CD4-positive, alpha-beta memory T cell (primary cell): ENCODE data around the gene ALDH5A1. TPM values are rescaled to one million over a fixed set of nuclear protein-coding genes. Genes with fewer than 3 reads are reported as not detected.
A peak's percentile ranks its signal among the peaks of the same experiment; 100 is the strongest.

Experiments
- CTCF ChIA-PET: fragments of 350-600 bp; sonication (Branson Sonifier 250); formaldehyde crosslinking; loops from one replicate; lab custom pipeline; 2021; ENCODE audit warnings: inconsistent platforms; ENCODE audit not compliant: partially characterized antibody; lab: Charles Lee
- POLR2A ChIA-PET: fragments of 350-600 bp; sonication (Branson Sonifier 250); formaldehyde crosslinking; loops from one replicate; lab custom pipeline; 2021; ENCODE audit not compliant: partially characterized antibody; lab: Charles Lee
- DNase-seq, 5 donors: peaks; one replicate each; pipeline versions ENCODE4 v3.0.0 to v3.0.0-alpha.2; 2020 to 2022; ENCODE audit warnings: mixed read lengths in 1 of 5
- H3K27ac ChIP-seq: one replicate; pipeline ENCODE4 v1.7.0; 2013; ENCODE audit warnings: low read depth, low read length
- H3K27me3 ChIP-seq: 2 replicates; pipeline ENCODE4 v1.7.0; 2013; ENCODE audit warnings: mild to moderate bottlenecking, low read length, moderate library complexity; ENCODE audit not compliant: insufficient read depth
- H3K36me3 ChIP-seq: 2 replicates; pipeline ENCODE4 v1.7.0; 2013; ENCODE audit warnings: mild to moderate bottlenecking, low read length, moderate library complexity; ENCODE audit not compliant: insufficient read depth
- H3K4me1 ChIP-seq: 2 replicates; pipeline ENCODE4 v1.7.0; 2013; ENCODE audit warnings: mild to moderate bottlenecking, low read length, moderate library complexity; ENCODE audit not compliant: insufficient read depth
- H3K4me3 ChIP-seq, 2 donors: one replicate each; pipeline ENCODE4 v1.7.0; 2013; ENCODE audit warnings: low read length in 2 of 2, mild to moderate bottlenecking in 1 of 2
- H3K9me3 ChIP-seq, 2 donors: one replicate each; pipeline ENCODE4 v1.7.0; 2013; ENCODE audit warnings: low read length in 2 of 2, control low read depth in 1 of 2; ENCODE audit not compliant: control insufficient read depth in 1 of 2
- H3K27ac Mint-ChIP-seq, 7 donors: one replicate each; pipeline ENCODE4 v1.8.0; 2020 to 2021; ENCODE audit warnings: mixed read lengths in 7 of 7, mild to moderate bottlenecking in 6 of 7, inconsistent platforms in 3 of 7, moderate library complexity in 3 of 7
- H3K27me3 Mint-ChIP-seq, 2 donors: one replicate each; pipeline ENCODE4 v1.8.0; 2020 to 2021; ENCODE audit warnings: mixed read lengths in 2 of 2
- H3K36me3 Mint-ChIP-seq, 2 donors: one replicate each; pipeline ENCODE4 v1.8.0; 2020 to 2021; ENCODE audit warnings: mixed read lengths in 2 of 2, inconsistent platforms in 1 of 2, mild to moderate bottlenecking in 1 of 2
- H3K4me1 Mint-ChIP-seq, 4 donors: one replicate each; pipeline ENCODE4 v1.8.0; 2020 to 2021; ENCODE audit warnings: mixed read lengths in 4 of 4, mild to moderate bottlenecking in 1 of 4
- H3K4me3 Mint-ChIP-seq, 8 donors: one replicate each; pipeline ENCODE4 v1.8.0; 2020 to 2021; ENCODE audit warnings: mixed read lengths in 8 of 8, mild to moderate bottlenecking in 7 of 8, moderate library complexity in 6 of 8, inconsistent platforms in 3 of 8
- H3K9me3 Mint-ChIP-seq, 8 donors: one replicate each; pipeline ENCODE4 v1.8.0; 2020 to 2021; ENCODE audit warnings: mixed read lengths in 8 of 8, mild to moderate bottlenecking in 5 of 8, inconsistent platforms in 3 of 8, moderate library complexity in 1 of 8
- intact Hi-C: fragments of 100-400 bp; cut with micrococcal nuclease; formaldehyde crosslinking; loops from one replicate; pipeline ENCODE4 v1.15.1; 2023
- polyA plus RNA-seq, 2 donors: library from polyadenylated mRNA; unstranded; fragments of 300-500 nt; fragmentation: Illumina TruSeq; gene quantifications; one replicate each; pipeline ENCODE4 v1.2.3, GENCODE V29; 2021
- total RNA-seq, 2 experiments: library from RNA; stranded (reverse); gene quantifications; one replicate each; pipeline ENCODE4 v1.2.3, GENCODE V29; 2021

The ALDH5A1 gene
- total and polyA plus RNA-seq, 4 experiments from 2014 or later, result 8.5 to 13.9 (median 11.6) TPM

- no peak overlapping the region for H3K4me3 ChIP-seq
- intact Hi-C loops, result no loop called here
- no peak overlapping the region for H3K4me3 Mint-ChIP-seq
- H3K27ac ChIP-seq, result no peak overlapping the region
- H3K9me3 Mint-ChIP-seq, result no peaks in the 10 kb centered on the region
- no peaks in the 10 kb centered on the region for H3K9me3 ChIP-seq
- H3K4me1 Mint-ChIP-seq, result peaks cover 4 to 6% (median 5%) of the 10 kb centered on the region in 4 donors
- H3K36me3 ChIP-seq, result no peaks in the 10 kb centered on the region
- H3K4me1 ChIP-seq, result peaks cover 3% of the 10 kb centered on the region
- H3K36me3 Mint-ChIP-seq, result peaks cover 0 to 3% of the 10 kb centered on the region in 2 donors
- H3K27me3 ChIP-seq, result no peaks in the 10 kb centered on the region
- ChIA-PET POLR2A (no interaction called here), CTCF (interaction anchor here (0.9 to 1.8 kb wide), 2 partner anchors 34 to 148 kb away, joined by 3 to 7 read pairs; no protein-coding TSS in a partner anchor)
- H3K27me3 Mint-ChIP-seq, result peaks cover 3 to 12% of the 10 kb centered on the region in 2 donors
- H3K27ac Mint-ChIP-seq, result no peak overlapping the region
- no peak for DNase-seq
Observed at GRCh38 chr6:24546439-24546838, 51.7 kb downstream of the ALDH5A1 start.

DNA sequence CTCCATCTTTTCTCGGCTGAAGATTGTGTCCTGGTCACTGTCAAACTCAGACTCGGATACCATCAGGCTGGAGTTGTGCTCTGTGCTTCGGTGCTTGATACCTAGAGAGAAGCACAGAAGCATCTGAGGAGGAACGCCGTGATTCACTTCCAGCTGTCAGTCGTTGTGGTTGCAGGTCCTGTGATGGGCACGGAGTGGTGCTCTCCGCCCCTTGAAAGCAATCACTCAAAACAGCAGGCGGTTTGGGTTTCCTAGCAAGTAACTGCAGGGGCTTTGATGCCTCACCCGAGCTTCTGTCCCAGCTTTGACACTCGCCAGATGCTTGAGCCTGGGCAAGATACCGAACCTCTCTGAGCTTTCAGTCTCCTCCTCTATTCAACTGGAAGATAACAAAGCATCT lies 52.5 kb downstream of the ALDH5A1 start:
- H3K27me3 Mint-ChIP-seq, result peaks cover 3 to 12% of the 10 kb centered on the region in 2 donors
- peaks cover 0 to 3% of the 10 kb centered on the region in 2 donors for H3K36me3 Mint-ChIP-seq
- Histone ChIP-seq H3K4me1 (peaks cover 3% of the 10 kb centered on the region), H3K4me3 (no peak overlapping the region), H3K36me3 (no peaks in the 10 kb centered on the region), H3K27ac (no peak overlapping the region), H3K9me3 (no peaks in the 10 kb centered on the region), H3K27me3 (no peaks in the 10 kb centered on the region)
- no peak overlapping the region for H3K4me3 Mint-ChIP-seq
- H3K27ac Mint-ChIP-seq, result no peak overlapping the region
- DNase-seq, result peak in 4 of 5 donors; percentile 20 to 34 (median 26)
- CTCF ChIA-PET, result interaction anchor here (0.9 to 1.8 kb wide), 2 partner anchors 34 to 148 kb away, joined by 3 to 7 read pairs; no protein-coding TSS in a partner anchor
- intact Hi-C loops, result no loop called here
- POLR2A ChIA-PET, result no interaction called here
- no peaks in the 10 kb centered on the region for H3K9me3 Mint-ChIP-seq
- peaks cover 4 to 6% (median 5%) of the 10 kb centered on the region in 4 donors for H3K4me1 Mint-ChIP-seq

GRCh38 chr6:24549158-24549557 lies 54.4 kb downstream of the ALDH5A1 start:
- no peaks in the 10 kb centered on the region for H3K36me3 ChIP-seq
- peaks cover 3% of the 10 kb centered on the region for H3K4me1 ChIP-seq
- intact Hi-C loops, result no loop called here
- no peak overlapping the region for H3K4me3 Mint-ChIP-seq
- no peaks in the 10 kb centered on the region for H3K9me3 ChIP-seq
- CTCF ChIA-PET, result interaction anchor here (0.7 kb wide), 1 partner anchor 14 kb away, joined by 3 read pairs; no protein-coding TSS in a partner anchor
- POLR2A ChIA-PET, result no interaction called here
- H3K27ac Mint-ChIP-seq, result no peak overlapping the region
- peaks cover 3 to 12% of the 10 kb centered on the region in 2 donors for H3K27me3 Mint-ChIP-seq
- no peaks in the 10 kb centered on the region for H3K9me3 Mint-ChIP-seq
- H3K36me3 Mint-ChIP-seq, result peaks cover 0 to 3% of the 10 kb centered on the region in 2 donors
- DNase-seq, result no peak
- peaks cover 4 to 6% (median 5%) of the 10 kb centered on the region in 4 donors for H3K4me1 Mint-ChIP-seq
- H3K27ac ChIP-seq, result no peak overlapping the region
- no peaks in the 10 kb centered on the region for H3K27me3 ChIP-seq
- no peak overlapping the region for H3K4me3 ChIP-seq

GRCh38 chr6:24549674-24550353 lies 55.0 kb downstream of the ALDH5A1 start:
- Histone ChIP-seq H3K27ac (no peak overlapping the region), H3K27me3 (no peaks in the 10 kb centered on the region), H3K4me1 (peaks cover 3% of the 10 kb centered on the region), H3K9me3 (no peaks in the 10 kb centered on the region), H3K36me3 (no peaks in the 10 kb centered on the region), H3K4me3 (no peak overlapping the region)
- H3K4me3 Mint-ChIP-seq, result no peak overlapping the region
- ChIA-PET CTCF (interaction anchor here (0.6 to 3.1 kb wide), 2 partner anchors 31 to 34 kb away, joined by 3 to 9 read pairs; no protein-coding TSS in a partner anchor), POLR2A (no interaction called here)
- H3K36me3 Mint-ChIP-seq, result no peaks in the 10 kb centered on the region
- H3K27me3 Mint-ChIP-seq, result peaks cover 0 to 12% of the 10 kb centered on the region in 2 donors
- intact Hi-C loops, result no loop called here
- H3K4me1 Mint-ChIP-seq, result peaks cover 4 to 6% (median 5%) of the 10 kb centered on the region in 4 donors
- no peak for DNase-seq
- no peaks in the 10 kb centered on the region for H3K9me3 Mint-ChIP-seq
- no peak overlapping the region for H3K27ac Mint-ChIP-seq

- no peaks in the 10 kb centered on the region for H3K27me3 ChIP-seq
- Mint-ChIP-seq H3K9me3 (no peaks in the 10 kb centered on the region), H3K27me3 (peaks cover 0 to 12% of the 10 kb centered on the region in 2 donors), H3K36me3 (no peaks in the 10 kb centered on the region), H3K4me1 (peaks cover 4 to 6% (median 5%) of the 10 kb centered on the region in 4 donors), H3K4me3 (no peak overlapping the region), H3K27ac (no peak overlapping the region)
- H3K4me3 ChIP-seq, result no peak overlapping the region
- no peak overlapping the region for H3K27ac ChIP-seq
- intact Hi-C loops, result no loop called here
- ChIA-PET POLR2A (interaction anchor here (0.9 kb wide), 1 partner anchor 56 kb away, joined by 3 read pairs; the partner anchor contains the start of gene ALDH5A1), CTCF (interaction anchor here (3.1 kb wide), 1 partner anchor 30 kb away, joined by 9 read pairs; no protein-coding TSS in a partner anchor)
- H3K9me3 ChIP-seq, result no peaks in the 10 kb centered on the region
- DNase-seq, result no peak
- peaks cover 3% of the 10 kb centered on the region for H3K4me1 ChIP-seq
- no peaks in the 10 kb centered on the region for H3K36me3 ChIP-seq
Observed at GRCh38 chr6:24551139-24551538, 56.4 kb downstream of the ALDH5A1 start.

GRCh38 chr6:24554474-24554873 lies 59.7 kb downstream of the ALDH5A1 start:
- intact Hi-C loops, result no loop called here
- H3K9me3 Mint-ChIP-seq, result no peaks in the 10 kb centered on the region
- Histone ChIP-seq H3K27me3 (no peaks in the 10 kb centered on the region), H3K4me3 (no peak overlapping the region), H3K4me1 (no peaks in the 10 kb centered on the region), H3K27ac (no peak overlapping the region), H3K9me3 (no peaks in the 10 kb centered on the region), H3K36me3 (no peaks in the 10 kb centered on the region)
- no peak for DNase-seq
- POLR2A ChIA-PET, result no interaction called here
- CTCF ChIA-PET, result interaction anchor here (1.2 kb wide), 1 partner anchor 29 kb away, joined by 3 read pairs; no protein-coding TSS in a partner anchor
- no peaks in the 10 kb centered on the region for H3K4me1 Mint-ChIP-seq
- no peaks in the 10 kb centered on the region for H3K27me3 Mint-ChIP-seq
- no peak overlapping the region for H3K27ac Mint-ChIP-seq
- no peaks in the 10 kb centered on the region for H3K36me3 Mint-ChIP-seq
- no peak overlapping the region for H3K4me3 Mint-ChIP-seq

DNA sequence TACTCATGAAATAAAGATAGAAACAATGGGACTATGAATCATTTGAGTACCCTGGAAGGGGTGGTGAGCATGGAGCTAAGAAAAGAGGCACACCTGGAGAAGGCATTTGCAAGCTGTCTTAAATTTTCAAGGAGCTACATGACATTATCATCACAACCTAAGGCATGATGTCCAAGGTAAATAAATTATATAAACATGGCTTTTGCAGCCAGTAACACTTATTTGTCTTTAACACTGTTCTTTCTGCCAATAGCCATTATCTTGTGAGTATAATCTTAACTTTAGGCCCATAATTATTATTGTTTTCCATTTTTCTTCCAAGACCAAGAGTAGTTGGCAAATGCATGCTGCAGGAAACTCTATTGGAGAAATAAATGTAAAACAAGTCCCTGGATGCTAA lies 63.7 kb downstream of the ALDH5A1 start:
- no peaks in the 10 kb centered on the region for H3K36me3 Mint-ChIP-seq
- H3K27ac ChIP-seq, result no peak overlapping the region
- no peak overlapping the region for H3K4me3 Mint-ChIP-seq
- no peaks in the 10 kb centered on the region for H3K4me1 ChIP-seq
- no peaks in the 10 kb centered on the region for H3K27me3 Mint-ChIP-seq
- H3K9me3 ChIP-seq, result no peaks in the 10 kb centered on the region
- no peak for DNase-seq
- CTCF ChIA-PET, result no interaction called here
- no peaks in the 10 kb centered on the region for H3K36me3 ChIP-seq
- POLR2A ChIA-PET, result no interaction called here
- H3K4me1 Mint-ChIP-seq, result no peaks in the 10 kb centered on the region
- intact Hi-C loops, result no loop called here
- no peak overlapping the region for H3K27ac Mint-ChIP-seq
- H3K4me3 ChIP-seq, result no peak overlapping the region
- no peaks in the 10 kb centered on the region for H3K9me3 Mint-ChIP-seq
- no peaks in the 10 kb centered on the region for H3K27me3 ChIP-seq
